Inferior parietal cortex (tissue), 1 donor: ENCODE results near the gene RBPJ.
"Not testable (repeated sequence)": the region's sequence is repeated elsewhere in the genome, so short reads cannot be mapped to it uniquely, and the experiment has no call there.

Experiments used
- DNase-seq: peaks from one replicate; pipeline ENCODE4 v3.0.0-alpha.2; 2016; ENCODE audit errors: extremely low spot score

Gene RBPJ

GRCh38 chr4:26302031-26302899, 18.5 kb upstream of the RBPJ start:
- no peak for DNase-seq

GRCh38 chr4:26303008-26303407, 17.8 kb upstream of the RBPJ start:
- DNase-seq, result no peak

- DNase-seq, result no peak
Observed at GRCh38 chr4:26307037-26307800, 13.6 kb upstream of the RBPJ start.

GRCh38 chr4:26308568-26308967, 12.2 kb upstream of the RBPJ start:
- no peak for DNase-seq

- no peak for DNase-seq
Observed at GRCh38 chr4:26310264-26310663, 10.6 kb upstream of the RBPJ start.

GRCh38 chr4:26311633-26312032, 9.2 kb upstream of the RBPJ start:
- DNase-seq, result no peak

GRCh38 chr4:26315316-26315932, 5.4 kb upstream of the RBPJ start:
- DNase-seq, result not testable (repeated sequence)

GRCh38 chr4:26317766-26318165, 3.0 kb upstream of the RBPJ start:
- DNase-seq, result no peak

GRCh38 chr4:26319467-26319948, 1.3 kb upstream of the RBPJ start:
- DNase-seq, result peak; percentile 95

GRCh38 chr4:26319949-26320537, 771 bp upstream of the RBPJ start:
- no peak for DNase-seq

GRCh38 chr4:26321373-26322221, 783 bp downstream of the RBPJ start:
- no peak for DNase-seq

GRCh38 chr4:26322346-26322745, 1.5 kb downstream of the RBPJ start:
- no peak for DNase-seq

- no peak for DNase-seq
Observed at GRCh38 chr4:26323821-26324220, 3.0 kb downstream of the RBPJ start.

- no peak for DNase-seq
Observed at GRCh38 chr4:26325191-26325590, 4.4 kb downstream of the RBPJ start.

- no peak for DNase-seq
Observed at GRCh38 chr4:26326791-26327190, 6.0 kb downstream of the RBPJ start.

GRCh38 chr4:26330186-26330787, 9.5 kb downstream of the RBPJ start:
- DNase-seq, result peak; percentile 89

- no peak for DNase-seq
Observed at GRCh38 chr4:26330946-26331345, 10.1 kb downstream of the RBPJ start.

GRCh38 chr4:26331380-26331950, 10.7 kb downstream of the RBPJ start:
- DNase-seq, result no peak

- DNase-seq, result no peak
Observed at GRCh38 chr4:26334366-26334765, 13.6 kb downstream of the RBPJ start.

GRCh38 chr4:26337612-26338011, 16.8 kb downstream of the RBPJ start:
- no peak for DNase-seq
